ENCODE measurements around the gene ARID1B. TPM values are rescaled to one million over a fixed set of nuclear protein-coding genes. Genes with fewer than 3 reads are reported as not detected.

The ARID1B gene
- total RNA-seq, 1 donor from 2014 or later = 87.4 TPM

DNA sequence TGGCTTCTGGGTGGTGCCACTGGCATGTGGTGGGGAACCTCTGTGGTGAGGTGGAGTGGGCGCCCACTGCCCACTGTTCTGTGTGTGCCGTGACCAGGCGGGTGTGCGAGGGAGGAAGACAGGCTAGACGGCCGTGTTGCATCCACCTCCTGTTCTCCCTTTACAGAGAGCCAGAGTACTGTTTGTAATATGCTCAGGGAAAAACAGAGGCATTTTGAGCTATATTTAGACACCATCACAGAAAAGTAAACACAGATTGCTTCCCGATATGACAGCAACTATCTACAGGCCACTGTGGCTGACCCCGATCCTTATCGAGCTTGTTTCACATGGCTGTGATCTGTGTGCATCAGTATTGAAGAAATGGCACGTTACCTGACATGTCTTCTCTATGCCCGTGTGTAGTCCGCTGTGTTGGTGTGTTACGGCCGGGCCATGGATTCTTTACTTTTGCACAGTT lies 45.6 kb downstream of the ARID1B start:
- no peak for DNase-seq (ENCODE audit: low spot score)

DNA sequence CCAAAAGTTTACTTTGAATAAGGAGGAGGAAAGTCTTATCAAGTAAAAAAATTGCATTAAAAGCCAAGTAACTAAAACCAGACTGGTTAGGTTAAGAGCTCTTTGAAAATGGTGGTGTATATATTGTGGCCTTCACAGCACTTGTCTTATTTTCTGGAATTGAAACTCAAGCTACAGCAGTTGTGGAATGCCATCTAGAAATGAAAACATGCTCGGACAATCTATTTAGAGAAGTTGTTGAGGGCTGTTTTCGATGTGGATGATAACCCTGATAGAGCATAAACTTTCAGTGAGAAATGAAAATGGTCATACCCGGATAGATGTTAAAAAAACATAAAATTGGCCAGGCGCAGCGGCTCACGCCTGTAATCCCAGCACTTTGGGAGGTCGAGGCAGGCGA lies 47.0 kb downstream of the ARID1B start:
- no peak for DNase-seq (ENCODE audit: low spot score)

DNA sequence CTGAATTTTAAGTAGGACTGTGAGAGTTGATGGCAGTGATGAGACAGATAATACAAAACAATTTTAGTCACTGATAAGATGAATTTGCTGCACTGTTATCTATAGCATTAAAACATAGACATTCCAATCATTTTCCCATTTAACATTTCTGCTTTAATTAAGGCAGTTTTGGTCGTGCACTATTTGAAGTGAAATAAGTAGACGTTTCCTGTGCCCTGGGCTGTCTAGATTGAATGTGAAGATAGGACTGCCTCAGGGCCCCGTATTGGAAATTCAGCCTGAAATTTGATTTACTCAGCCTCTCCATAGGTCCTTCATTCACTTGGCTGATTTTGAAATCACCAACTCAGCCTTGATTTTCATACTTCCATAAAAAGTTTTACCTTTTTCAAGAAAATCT lies 48.3 kb downstream of the ARID1B start:
- no peak for DNase-seq (ENCODE audit: low spot score)

DNA sequence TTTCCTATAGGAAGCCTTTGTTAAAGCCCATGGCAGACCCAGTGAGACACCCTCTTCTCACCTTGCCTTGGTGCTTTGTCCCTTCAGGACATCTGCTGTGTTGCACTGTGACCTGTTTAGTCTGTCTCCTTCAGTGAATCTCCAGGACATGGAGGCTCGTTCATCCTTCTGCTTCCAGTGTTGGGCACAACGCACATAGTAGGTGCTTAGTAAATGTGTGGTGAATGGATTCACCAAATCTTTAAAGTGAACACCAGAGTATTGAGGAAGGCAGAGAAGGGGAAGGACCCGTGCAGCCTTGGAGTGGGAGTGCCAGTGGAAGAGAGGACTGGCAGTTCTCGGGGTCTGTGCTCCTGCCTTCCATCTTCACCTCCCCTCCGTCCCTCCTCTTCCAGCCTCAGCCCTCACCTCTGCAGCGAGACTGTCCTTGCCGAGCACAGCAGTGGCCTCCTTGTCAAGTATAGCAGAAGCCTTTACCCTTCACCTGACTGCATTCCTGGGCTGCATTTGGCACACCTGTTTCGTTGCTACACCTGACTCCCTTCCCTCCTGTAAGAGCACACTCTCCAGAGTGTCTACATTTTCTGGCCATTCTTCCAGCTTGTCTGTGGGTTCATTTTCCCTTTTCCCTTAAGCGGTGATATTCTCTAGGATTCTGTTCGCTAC lies 49.2 kb downstream of the ARID1B start:
- DNase-seq (ENCODE audit: low spot score) = no peak

DNA sequence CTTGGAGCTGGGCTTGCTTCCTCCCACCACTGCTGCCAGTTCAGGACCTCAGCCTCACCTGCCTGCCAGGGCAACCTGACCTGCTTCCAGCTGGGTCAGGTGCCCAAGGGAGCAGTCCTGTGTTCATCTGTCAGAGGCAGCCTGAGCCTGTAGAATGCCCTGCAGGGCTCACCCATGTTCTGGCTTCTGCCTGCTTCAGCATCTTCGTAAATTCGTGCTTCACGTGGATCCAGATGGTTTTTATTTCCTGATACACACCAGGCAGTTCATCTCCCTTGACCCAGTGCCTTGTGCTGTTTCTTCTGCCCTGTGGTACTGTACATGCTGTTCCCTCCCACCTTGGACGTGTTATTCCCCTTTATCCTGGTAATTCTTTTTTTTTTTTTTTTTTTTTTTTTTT lies 50.2 kb downstream of the ARID1B start:
- DNase-seq (ENCODE audit: low spot score) = no peak

DNA sequence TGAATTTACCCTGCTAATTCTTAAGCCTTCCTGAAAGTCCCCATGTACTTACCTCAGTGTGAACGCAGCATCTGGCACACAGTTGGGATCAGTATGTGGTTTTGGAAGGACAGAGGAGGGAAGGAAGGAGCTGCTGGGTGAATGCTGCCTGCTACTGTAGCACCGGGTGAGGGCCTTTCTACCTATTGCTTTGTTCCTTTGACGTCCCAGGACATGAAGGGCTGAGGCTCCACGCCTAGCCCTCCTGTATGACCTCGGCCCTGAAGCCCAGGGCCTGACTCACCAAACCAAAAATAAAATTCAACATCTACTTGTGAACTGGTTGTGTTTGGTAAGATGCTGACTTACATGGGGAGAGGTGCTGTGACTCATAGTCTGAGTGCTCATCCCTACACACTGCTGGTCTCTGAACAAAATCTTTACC lies 51.1 kb downstream of the ARID1B start:
- no peak for DNase-seq (ENCODE audit: low spot score)

DNA sequence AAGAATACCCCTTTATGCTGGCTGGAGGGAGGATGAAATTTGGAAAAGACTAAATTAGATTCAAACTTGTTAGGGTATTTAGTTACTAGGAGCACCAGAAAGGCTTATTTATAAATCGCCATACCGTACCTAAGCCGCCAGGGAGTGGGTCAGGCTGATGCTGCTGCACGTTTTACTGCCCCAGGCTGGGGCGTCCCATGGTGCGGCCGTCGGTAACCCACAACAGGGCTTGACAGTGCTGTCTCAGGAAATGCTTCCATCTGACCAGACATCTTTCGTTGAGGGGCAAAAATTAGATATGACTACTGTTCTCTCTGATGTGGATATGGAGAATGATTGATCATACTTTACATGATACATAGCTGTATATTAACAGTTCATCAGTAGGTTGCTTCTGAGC lies 52.9 kb downstream of the ARID1B start:
- DNase-seq (ENCODE audit: low spot score) = no peak

DNA sequence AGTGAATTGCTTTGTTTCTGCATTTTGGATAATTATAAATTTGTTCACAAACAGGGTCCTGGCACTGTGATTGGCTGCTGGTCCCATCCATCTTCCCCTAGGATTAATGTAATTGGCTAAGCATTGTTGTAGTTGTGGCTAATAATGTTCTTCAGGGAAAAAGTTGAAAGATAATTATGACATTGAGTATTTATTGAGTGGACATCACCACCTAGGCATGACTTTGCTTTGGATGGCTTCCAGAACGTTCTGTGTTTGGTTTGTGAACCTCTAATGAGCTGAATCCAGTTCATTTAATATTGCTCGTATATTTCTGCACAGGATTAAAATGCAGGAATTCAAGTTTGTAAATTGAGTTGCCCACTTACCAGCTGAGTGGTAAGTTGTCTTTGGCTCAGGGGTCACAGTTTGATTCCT lies 55.1 kb downstream of the ARID1B start:
- no peak for DNase-seq (ENCODE audit: low spot score)

DNA sequence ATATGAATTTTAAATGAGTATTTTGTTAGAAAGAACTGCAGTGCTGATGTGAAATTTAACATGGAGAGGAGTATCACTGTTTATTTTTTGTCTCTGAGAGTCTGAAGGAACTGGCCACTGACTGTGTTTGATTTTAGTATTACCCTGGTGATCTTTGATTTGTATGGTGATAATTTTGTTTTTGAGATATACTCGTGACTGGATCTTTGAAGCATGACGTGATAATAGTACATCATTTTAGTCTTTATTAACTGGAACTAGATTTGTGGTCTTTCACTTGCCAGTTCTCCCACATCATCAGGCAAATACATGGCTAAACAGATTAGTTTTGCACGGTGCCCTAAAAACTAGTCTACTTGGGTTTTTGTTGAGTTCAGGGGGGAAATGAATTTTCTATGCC lies 55.5 kb downstream of the ARID1B start:
- DNase-seq (ENCODE audit: low spot score) = no peak

DNA sequence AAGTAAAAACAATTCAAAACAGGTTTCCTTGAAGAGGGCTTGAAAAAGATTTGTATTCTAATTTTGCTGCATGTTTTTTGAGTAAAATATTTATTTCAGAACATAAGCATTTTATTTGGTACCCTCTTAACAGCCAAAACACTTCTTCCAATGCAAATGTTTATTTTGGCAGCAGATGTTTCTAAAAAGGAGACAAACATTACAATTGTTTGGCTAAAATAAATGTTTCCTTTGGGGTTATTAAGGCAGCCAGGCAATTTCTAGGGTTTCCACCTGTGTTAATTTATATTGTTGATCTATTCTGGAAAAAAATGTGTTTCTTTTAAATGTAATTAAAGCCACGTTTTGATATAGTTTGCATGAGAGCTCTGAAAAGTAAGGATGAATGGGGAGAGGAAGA lies 56.6 kb downstream of the ARID1B start:
- no peak for DNase-seq (ENCODE audit: low spot score)

DNA sequence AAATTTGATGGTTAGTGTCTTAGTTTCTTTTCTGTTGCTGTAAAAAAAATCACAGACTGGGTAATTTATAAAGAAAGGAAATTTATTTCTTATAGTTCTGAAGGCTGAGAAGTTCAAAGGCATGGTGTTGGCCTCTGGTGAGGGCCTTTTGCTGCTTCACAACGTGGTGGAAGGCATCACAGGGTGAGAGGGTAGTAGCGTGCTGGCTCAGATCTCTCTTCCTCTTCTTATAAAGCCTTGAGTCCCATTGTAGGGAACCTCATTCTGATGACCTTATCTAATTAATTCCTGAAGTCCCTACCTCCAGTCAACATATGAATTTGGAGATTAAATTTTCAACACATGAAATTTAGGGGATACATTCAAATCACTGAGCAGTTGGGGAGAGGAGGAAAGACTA lies 62.0 kb downstream of the ARID1B start:
- DNase-seq (ENCODE audit: low spot score) = no peak

DNA sequence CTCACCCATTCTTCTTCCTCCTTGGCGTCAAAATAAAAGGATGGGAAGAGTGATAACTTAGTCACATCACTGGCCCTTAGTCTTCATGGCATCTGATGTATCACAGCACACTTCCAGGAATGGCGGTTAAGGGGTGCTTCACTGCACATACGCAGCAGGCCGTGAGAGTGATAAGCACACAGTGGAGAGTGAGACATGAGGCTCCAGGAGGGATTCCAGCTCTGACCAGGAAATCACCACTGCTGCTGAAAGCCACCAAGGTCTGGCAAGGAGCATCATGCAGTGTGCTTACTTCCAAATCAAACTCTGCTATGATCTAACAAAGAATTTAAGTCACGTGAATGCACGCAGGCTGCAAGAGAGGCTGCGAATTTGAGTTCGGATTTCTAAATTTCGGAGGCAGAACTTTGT lies 62.4 kb downstream of the ARID1B start:
- DNase-seq (ENCODE audit: low spot score) = no peak

DNA sequence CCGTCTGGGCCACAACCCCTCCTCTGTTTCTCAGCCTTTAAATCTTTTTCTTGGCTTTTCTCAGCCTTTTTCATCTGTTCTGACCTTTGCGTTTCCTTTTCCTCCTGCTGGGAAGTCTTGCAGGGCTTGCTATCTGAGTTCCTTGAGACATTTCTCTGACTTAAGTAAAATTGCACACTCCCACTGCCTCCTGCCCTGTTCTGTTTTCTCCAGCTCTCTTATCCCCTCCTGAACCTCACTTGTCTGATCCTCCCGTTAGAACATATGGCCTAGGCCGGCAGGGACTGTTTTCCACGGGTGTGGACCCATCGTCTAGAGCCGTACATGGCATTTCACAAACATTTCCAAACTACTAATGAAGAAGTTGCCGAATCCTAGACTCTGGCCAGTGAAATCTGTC lies 63.0 kb downstream of the ARID1B start:
- no peak for DNase-seq (ENCODE audit: low spot score)

DNA sequence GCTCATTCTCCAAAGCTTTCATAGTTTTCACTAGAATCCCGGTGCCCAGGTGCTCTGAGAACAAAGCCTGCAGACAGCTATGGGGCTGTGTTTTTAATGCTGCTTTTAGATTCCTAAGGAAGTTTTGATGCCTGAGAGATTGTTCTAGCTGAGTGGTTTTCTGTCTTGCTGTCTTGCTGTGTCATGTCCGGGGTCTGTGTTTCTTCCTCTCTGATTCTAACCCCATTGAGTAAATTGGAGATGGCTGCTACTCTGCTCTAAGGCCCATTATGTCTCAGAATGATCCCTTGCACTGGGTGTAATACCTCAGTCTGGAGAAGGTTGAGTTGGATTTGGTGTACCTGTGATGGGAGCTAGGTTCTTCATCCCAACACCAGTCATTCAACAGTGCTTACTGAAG lies 63.4 kb downstream of the ARID1B start:
- no peak for DNase-seq (ENCODE audit: low spot score)

DNA sequence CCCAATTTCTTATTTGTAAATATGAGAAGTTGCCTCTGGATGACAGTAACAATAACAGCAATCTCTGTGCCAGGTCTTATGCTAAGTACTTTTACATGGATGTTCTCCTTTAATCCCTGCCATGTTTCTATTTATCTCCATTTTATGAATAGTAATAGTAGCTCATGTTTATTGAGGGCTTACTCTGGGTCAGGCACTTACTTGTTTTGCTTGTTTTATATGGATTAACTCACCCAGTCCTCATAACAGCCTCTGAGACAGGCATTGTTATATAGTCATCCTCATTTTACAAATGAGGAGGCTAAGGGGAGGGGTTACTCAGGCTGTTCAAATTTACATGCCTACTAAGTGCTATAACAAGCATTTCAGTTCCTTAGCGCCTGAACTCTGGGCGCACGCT lies 64.3 kb downstream of the ARID1B start:
- no peak for DNase-seq (ENCODE audit: low spot score)

DNA sequence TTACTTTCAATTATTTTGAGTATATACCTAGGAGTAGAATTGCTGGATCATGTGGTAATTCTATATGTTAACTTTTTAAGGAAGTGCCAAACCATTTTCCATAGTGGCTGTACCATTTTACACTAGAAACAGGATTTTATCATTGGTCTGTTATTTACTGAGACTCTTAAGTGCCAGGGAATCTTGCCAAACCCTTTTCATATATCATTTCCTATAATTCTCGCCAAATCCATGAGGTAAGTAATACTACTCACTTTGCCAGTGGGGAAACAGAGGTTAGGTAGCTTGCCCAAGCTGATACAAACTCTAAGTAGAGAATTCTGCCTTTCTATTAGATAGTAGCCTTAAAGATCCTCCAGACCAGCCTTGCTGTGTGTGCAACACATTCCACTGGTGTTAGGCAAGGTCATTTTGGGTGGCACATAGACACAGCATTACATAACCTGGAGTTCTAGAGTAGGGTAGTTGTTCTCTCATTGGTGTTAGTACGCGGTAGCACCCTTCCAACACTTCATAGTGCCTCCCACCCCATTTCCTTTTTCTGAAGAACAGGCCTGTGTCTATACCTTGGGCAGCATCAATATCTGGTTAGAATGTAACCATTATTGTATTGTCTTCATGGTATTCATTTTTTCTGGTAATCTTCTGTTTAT lies 65.5 kb downstream of the ARID1B start:
- DNase-seq (ENCODE audit: low spot score) = no peak

DNA sequence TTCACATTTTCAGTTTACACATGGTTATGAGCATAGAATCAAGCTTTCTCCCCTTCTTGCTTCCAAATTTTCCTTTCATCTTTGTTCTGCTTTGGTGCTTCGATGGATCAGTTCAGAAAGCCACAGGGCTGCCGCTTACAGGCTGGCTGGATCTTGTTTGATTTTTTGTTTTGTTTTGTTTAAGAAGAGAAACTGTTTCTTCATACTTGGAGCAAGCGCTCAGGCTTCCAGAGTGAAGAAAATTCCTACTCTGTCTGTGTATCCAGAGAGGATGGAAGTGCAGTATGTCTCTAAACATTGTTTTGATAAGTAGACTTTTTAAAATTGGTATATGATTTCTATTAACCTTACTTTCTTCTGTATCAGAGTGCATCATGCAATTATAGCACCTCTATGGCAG lies 66.9 kb downstream of the ARID1B start:
- DNase-seq (ENCODE audit: low spot score) = no peak

DNA sequence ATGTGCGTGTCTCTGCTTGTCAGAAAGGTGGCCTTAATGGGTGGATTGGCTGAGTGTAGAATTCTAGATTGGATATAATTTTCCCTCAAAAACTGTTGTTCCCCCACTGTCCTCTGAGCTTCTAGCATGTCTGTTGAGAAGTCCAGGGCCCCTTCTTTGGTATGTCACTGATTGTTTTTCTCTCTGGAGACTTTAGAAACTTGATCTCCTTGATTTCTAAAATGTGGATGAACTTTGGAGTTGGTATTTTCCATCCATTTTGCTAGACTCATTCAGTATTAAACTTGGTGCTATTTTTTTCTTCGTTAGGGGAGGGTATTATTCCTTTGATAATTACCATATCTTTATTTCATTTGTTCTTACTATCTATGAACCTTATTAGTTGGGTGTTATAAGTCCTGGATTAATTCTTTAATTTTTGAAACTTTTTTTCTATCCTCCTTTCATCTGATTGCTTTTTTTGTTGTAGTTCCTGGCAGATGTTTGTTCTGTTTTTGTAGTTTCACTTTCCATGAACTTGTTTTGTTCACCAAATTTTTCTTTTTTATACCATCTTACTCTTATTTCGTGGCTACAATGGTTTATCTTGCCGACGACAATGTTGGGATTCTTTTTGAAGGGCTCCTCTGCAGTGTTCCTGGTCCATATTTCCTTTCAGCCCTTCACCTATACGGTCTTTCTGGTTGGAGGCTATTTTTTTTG lies 68.4 kb downstream of the ARID1B start:
- no peak for DNase-seq (ENCODE audit: low spot score)

DNA sequence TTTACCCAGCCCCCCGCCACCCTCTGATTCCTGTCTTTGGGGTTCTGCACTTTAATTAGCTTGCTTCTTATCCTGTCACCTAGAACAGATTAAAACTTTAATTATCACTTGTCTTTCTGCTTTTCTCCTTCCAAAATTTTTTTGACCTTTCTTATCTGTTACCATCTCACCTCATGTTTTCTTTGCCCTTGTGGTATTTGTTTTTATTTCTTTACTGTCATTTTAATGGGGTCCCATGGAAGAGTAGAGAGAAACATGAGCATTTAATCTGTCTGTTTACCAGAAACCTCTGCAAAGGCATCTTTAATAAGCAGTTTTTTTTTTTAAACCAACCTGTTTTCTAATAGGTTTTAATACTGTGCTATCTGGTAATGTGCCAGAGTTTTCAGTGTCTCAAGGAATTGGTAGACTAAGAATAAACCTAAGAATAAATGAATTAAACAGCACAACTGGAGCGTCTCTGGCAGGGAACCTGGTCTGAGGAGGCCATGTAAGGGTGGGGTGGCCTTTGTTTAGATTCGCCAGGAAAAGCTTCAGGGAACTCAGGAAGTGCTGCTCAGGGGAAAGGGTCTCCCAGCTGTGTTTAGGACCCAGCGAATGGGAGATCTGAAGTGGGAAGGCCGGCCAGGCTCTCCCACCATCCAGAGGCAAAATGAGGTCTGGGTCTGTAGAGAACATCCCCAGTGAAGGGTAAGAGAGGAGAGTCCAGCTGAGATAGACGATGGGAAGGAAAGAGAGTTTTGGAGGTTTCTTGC lies 69.8 kb downstream of the ARID1B start:
- no peak for DNase-seq (ENCODE audit: low spot score)

DNA sequence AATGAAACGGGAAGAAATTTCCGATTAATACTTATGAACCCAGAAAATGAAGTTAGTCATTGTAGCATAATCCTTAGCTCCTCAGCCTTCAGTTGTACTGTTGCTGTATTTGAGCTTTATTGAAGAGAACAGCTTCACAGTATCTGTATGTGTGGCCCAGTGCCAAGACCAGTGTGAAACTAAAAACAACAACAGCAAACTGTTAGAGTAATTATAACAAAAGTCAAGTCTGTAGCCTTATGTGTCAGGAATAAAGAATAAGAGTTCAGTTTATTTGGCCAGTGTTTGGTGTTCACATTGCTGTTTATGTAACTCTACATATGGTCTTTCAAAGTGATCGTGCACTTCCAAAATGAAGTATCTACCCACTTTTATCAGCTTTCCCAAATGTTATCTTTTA lies 70.9 kb downstream of the ARID1B start:
- no peak for DNase-seq (ENCODE audit: low spot score)

DNA sequence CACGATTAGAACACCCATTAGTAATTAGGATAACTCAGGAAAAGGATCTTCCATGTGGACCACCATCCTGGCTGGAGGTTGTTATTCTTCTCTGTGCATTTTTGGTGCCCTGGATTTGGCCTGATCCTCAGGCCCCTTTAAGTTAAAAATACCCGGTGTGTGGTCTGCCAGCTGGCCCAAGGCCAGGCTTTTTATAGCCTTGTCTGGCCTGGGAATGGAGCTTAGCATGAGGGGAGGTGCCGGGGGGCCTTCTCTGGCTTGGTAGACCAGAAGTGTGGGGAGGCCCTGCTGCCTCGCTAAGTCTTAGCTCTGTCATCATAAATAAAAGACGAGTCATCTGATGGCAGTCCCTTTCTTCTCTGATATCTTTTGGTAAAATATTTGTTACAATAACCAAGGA lies 71.4 kb downstream of the ARID1B start:
- no peak for DNase-seq (ENCODE audit: low spot score)

DNA sequence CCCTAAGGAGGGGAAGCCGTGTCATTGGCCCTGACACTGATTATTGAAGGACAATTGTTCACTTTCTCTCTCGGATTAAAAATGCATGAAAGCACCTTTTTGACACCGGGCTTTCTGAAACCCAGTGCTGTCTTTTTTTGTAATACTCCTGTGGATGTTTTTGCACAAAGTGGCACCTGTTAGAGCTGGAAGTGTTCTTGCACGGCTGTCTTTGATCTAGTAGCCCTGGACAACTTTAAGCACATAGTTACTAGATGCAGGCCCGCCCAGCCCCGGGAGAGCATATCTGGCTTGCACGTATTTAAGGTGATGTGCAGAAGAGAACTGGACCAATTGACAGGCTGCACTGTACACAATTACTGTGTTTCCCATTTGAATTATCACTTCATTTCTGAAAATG lies 72.6 kb downstream of the ARID1B start:
- no peak for DNase-seq (ENCODE audit: low spot score)

All from mesenteric fat pad (tissue), 1 donor.